HL-60/S4 (cell line): ENCODE results near the gene MIER2.

Experiments
- in situ Hi-C: fragments of 300-500 bp; cut with MboI; formaldehyde crosslinking; loops from 2 replicates; pipeline ENCODE4 v1.14.3; 2022; ENCODE audit warnings: low sequenced_read_pairs

Gene MIER2

GRCh38 chr19:335486-336066, 9.0 kb downstream of the MIER2 start:
- in situ Hi-C loops = no loop called here

GRCh38 chr19:335072-335471, 9.5 kb downstream of the MIER2 start:
- in situ Hi-C loops = no loop called here

GRCh38 chr19:334296-335071, 10.1 kb downstream of the MIER2 start:
- in situ Hi-C loops = no loop called here

- in situ Hi-C loops = no loop called here
Measured at GRCh38 chr19:330503-330902, 14.1 kb downstream of the MIER2 start.

- in situ Hi-C loops = no loop called here
Measured at GRCh38 chr19:329876-330275, 14.7 kb downstream of the MIER2 start.

GRCh38 chr19:328025-328505, 16.5 kb downstream of the MIER2 start:
- in situ Hi-C loops = no loop called here

- in situ Hi-C loops = no loop called here
Measured at GRCh38 chr19:327291-328024, 17.1 kb downstream of the MIER2 start.

GRCh38 chr19:326871-327270, 17.7 kb downstream of the MIER2 start:
- in situ Hi-C loops = no loop called here

- in situ Hi-C loops = no loop called here
Measured at GRCh38 chr19:325937-326565, 18.5 kb downstream of the MIER2 start.

GRCh38 chr19:325173-325936, 19.2 kb downstream of the MIER2 start:
- in situ Hi-C loops = no loop called here

- in situ Hi-C loops = no loop called here
Measured at GRCh38 chr19:324716-325115, 19.9 kb downstream of the MIER2 start.

- in situ Hi-C loops = no loop called here
Measured at GRCh38 chr19:322616-323015, 22.0 kb downstream of the MIER2 start.

GRCh38 chr19:318509-318774, 26.2 kb downstream of the MIER2 start:
- in situ Hi-C loops = no loop called here

GRCh38 chr19:317710-318508, 26.7 kb downstream of the MIER2 start:
- in situ Hi-C loops = no loop called here

GRCh38 chr19:315811-316210, 28.8 kb downstream of the MIER2 start:
- in situ Hi-C loops = no loop called here

- in situ Hi-C loops = no loop called here
Measured at GRCh38 chr19:313988-314815, 30.4 kb downstream of the MIER2 start.

- in situ Hi-C loops = no loop called here
Measured at GRCh38 chr19:313169-313987, 31.2 kb downstream of the MIER2 start.

GRCh38 chr19:311813-312261, 32.8 kb downstream of the MIER2 start:
- in situ Hi-C loops = no loop called here
